ENCODE measurements around the gene EHD3.

The EHD3 gene

DNA sequence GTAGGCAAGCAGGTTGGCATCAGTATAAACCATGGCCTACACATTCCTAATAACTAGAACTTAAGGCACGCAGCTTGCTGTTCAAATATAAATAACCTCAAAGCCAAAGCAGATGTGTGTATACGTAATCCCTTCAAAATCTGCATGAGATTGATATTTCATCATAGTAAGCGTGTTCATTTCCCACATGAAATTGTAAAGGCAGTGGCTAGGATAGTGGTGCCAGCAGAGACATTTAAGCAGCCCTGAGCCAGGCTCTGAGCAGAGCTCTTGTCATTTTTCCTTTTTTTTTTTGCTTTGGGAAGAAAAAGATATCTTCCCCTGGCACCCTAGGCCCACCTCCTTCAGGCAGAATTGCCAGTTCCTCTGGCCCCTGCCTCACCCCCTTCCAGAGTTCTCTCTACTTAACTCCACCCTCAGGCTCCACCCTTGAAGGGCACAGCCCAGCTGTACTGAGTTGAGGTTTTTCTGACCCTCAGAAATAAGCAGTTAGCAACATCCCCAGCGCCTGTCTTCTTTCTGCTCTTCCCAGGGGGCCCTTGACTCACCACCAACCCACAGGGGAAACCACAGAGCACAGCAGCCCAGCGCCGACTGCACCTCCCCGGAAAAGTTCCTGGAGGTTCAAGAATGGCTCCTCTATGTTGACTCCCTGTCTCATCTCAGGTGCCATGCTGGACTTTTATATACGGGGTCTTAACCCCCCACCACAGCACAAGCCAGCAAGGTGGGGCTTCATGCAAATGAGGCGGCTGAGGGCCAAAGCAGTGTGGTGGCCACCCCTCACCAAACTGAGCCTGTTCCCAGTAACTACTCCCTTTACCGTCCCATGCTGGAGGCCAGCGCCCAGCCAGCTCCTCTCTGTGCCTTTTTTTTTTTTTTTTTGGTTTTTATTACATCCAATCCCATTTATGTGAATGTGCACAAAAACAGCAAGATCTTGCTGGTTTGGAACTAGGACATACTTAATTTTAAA is 84.7 kb downstream of the EHD3 start:
- DNase-seq (ENCODE audit: low read depth) = peak; percentile 73
- TF ChIP-seq, protein P1, sequence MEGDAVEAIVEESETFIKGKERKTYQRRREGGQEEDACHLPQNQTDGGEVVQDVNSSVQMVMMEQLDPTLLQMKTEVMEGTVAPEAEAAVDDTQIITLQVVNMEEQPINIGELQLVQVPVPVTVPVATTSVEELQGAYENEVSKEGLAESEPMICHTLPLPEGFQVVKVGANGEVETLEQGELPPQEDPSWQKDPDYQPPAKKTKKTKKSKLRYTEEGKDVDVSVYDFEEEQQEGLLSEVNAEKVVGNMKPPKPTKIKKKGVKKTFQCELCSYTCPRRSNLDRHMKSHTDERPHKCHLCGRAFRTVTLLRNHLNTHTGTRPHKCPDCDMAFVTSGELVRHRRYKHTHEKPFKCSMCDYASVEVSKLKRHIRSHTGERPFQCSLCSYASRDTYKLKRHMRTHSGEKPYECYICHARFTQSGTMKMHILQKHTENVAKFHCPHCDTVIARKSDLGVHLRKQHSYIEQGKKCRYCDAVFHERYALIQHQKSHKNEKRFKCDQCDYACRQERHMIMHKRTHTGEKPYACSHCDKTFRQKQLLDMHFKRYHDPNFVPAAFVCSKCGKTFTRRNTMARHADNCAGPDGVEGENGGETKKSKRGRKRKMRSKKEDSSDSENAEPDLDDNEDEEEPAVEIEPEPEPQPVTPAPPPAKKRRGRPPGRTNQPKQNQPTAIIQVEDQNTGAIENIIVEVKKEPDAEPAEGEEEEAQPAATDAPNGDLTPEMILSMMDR (IDR thresholded peaks at IDR 0.05; ENCODE audit: control insufficient read depth, insufficient read depth, low read depth, low read length, missing control alignments) = no peak
- H3K4me3 ChIP-seq (ENCODE audit: control insufficient read depth, low read depth, low read length) = no peak overlapping the region

Measured in AG09309 (cell line).